GM12878 (cell line): ENCODE data around the gene CD48. TPM values are rescaled to one million over a fixed set of nuclear protein-coding genes. Genes with fewer than 3 reads are reported as not detected.

Experiments used
- ATAC-seq: fragments of 200-7000 bp; cut with Tn5 transposase; 3 replicates; pipeline ENCODE4 v1.9.1; 2020; ENCODE audit warnings: mild to moderate bottlenecking, moderate library complexity
- BruUV-seq: library from RNA; stranded (reverse); fragments of 400-500 nt; replicated peaks from 2 replicates; lab custom pipeline; 2021; lab: Mats Ljungman, UMichigan
- CTCF ChIA-PET: fragments of 300-600 bp; sonication (Branson Sonifier 250); formaldehyde crosslinking; extraction: SDS; loops from one replicate; lab custom pipeline; 2021; ENCODE audit warnings: inconsistent platforms; lab: Yijun Ruan, JAX
- POLR2A ChIA-PET: fragments of 350-600 bp; formaldehyde crosslinking; extraction: SDS; loops from one replicate; lab custom pipeline; 2021; ENCODE audit warnings: inconsistent platforms; lab: Charles Lee
- RAD21 ChIA-PET: fragments of 300-600 bp; sonication (Branson Sonifier 250); formaldehyde crosslinking; loops from one replicate; lab custom pipeline; 2023; ENCODE audit warnings: antibody characterized with exemption; ENCODE audit not compliant: unreplicated experiment; lab: Charles Lee
- SMC1A ChIA-PET: fragments of 300-600 bp; sonication (Branson Sonifier 250); formaldehyde crosslinking; loops from one replicate; lab custom pipeline; 2023; ENCODE audit not compliant: unreplicated experiment, uncharacterized antibody; lab: Charles Lee
- DNase-seq: peaks from one replicate; pipeline ENCODE4 v3.0.0-alpha.2; 2011; ENCODE audit warnings: low read depth, low spot score
- FAIRE-seq: peaks from 3 replicates; lab custom pipeline; 2011; peaks lifted over from hg19 to GRCh38; lab: Jason Lieb, UNC
- H2AFZ ChIP-seq: 2 replicates; pipeline ENCODE4 v1.6.0; 2011; ENCODE audit warnings: low read depth, low read length, control low read depth; ENCODE audit not compliant: control insufficient read depth
- H3K27ac ChIP-seq: 2 replicates; pipeline ENCODE4 v1.5.1; 2011; ENCODE audit warnings: control low read depth; ENCODE audit not compliant: control insufficient read depth, insufficient read depth
- H3K27me3 ChIP-seq, 2 experiments: replicated peaks in 1 of 2; 2 replicates each; pipeline versions ENCODE4 v1.6.0 to v1.6.1; 2011; ENCODE audit warnings: low read length in 1 of 2; ENCODE audit not compliant: control insufficient read depth in 2 of 2, insufficient read depth in 2 of 2
- H3K36me3 ChIP-seq, 2 experiments: 2 replicates each; pipeline ENCODE4 v1.5.1; 2011; ENCODE audit warnings: low read length in 1 of 2; ENCODE audit not compliant: control insufficient read depth in 2 of 2, insufficient read depth in 2 of 2
- H3K4me1 ChIP-seq: 2 replicates; pipeline ENCODE4 v1.6.1; 2011; ENCODE audit warnings: mild to moderate bottlenecking, low read length, moderate library complexity, mixed read lengths; ENCODE audit not compliant: control insufficient read depth, insufficient read depth
- H3K4me2 ChIP-seq: 2 replicates; pipeline ENCODE4 v1.6.0; 2011; ENCODE audit warnings: control low read depth; ENCODE audit not compliant: control insufficient read depth, insufficient read depth
- H3K4me3 ChIP-seq: fragments of 200-600 bp; sonication (generic); 2 replicates; pipeline ENCODE4 v1.5.1; 2016
- H3K79me2 ChIP-seq: 2 replicates; pipeline ENCODE4 v1.6.0; 2011; ENCODE audit warnings: low read length; ENCODE audit not compliant: control insufficient read depth, insufficient read depth
- H3K9ac ChIP-seq: 2 replicates; pipeline ENCODE4 v1.8.0; 2011; ENCODE audit warnings: low read length, control low read depth, mixed read lengths; ENCODE audit not compliant: control insufficient read depth, insufficient read depth
- H3K9me3 ChIP-seq: replicated peaks from 3 replicates; pipeline ENCODE4 v1.5.1; 2011; ENCODE audit warnings: mild to moderate bottlenecking, low read length; ENCODE audit not compliant: control insufficient read depth, insufficient read depth
- H4K20me1 ChIP-seq: 2 replicates; pipeline ENCODE4 v1.6.0; 2011; ENCODE audit not compliant: control insufficient read depth, insufficient read depth
- BACH1 ChIP-seq: fragments of 450-650 bp; IDR thresholded peaks from 2 replicates; pipeline ENCODE4 v1.6.1; 2017; ENCODE audit warnings: mild to moderate bottlenecking, borderline replicate concordance
- BHLHE40 ChIP-seq, 2 experiments: fragments of 450-650 bp in 1 of 2; IDR thresholded peaks; 2 replicates each; pipeline ENCODE4 v1.6.1; 2011 to 2017; ENCODE audit warnings: low read depth in 2 of 2, borderline replicate concordance in 1 of 2, improper control_type of control experiment in 1 of 2, low read length in 1 of 2, mild to moderate bottlenecking in 1 of 2
- BMI1 ChIP-seq: fragments of 450-650 bp; IDR thresholded peaks from 2 replicates; pipeline ENCODE4 v1.6.1; 2016; ENCODE audit warnings: mild to moderate bottlenecking, moderate library complexity, borderline replicate concordance
- CBX5 ChIP-seq: sonication (generic); IDR thresholded peaks from 2 replicates; pipeline ENCODE4 v1.6.1; 2016; ENCODE audit warnings: low read depth, moderate library complexity, mild to moderate bottlenecking, inconsistent platforms
- CHD1 ChIP-seq: IDR thresholded peaks from 2 replicates; pipeline ENCODE4 v1.6.1; 2012; ENCODE audit warnings: low read depth, low read length, improper control_type of control experiment
- EGR1 ChIP-seq, 2 experiments: IDR thresholded peaks; 1 replicate in 1 of 2; 2 replicates in 1 of 2; pipeline ENCODE4 v1.6.1; 2011 to 2012; ENCODE audit warnings: low read depth in 2 of 2, low read length in 2 of 2, borderline replicate concordance in 1 of 2, mild to moderate bottlenecking in 1 of 2, moderate library complexity in 1 of 2
- EP300 ChIP-seq, 2 experiments: fragments of 150-350 bp in 1 of 2; IDR thresholded peaks; 2 replicates each; pipeline ENCODE4 v1.6.1; 2011 to 2012; ENCODE audit warnings: low read depth in 2 of 2, low read length in 2 of 2, borderline replicate concordance in 1 of 2, improper control_type of control experiment in 1 of 2, inconsistent platforms in 1 of 2; ENCODE audit not compliant: control insufficient read depth in 1 of 2
- IRF4 ChIP-seq: IDR thresholded peaks from 2 replicates; pipeline ENCODE4 v1.6.1; 2011; ENCODE audit warnings: low read depth, low read length
- JUNB ChIP-seq: IDR thresholded peaks from 2 replicates; pipeline ENCODE4 v1.6.1; 2016; ENCODE audit warnings: antibody characterized with exemption, mild to moderate bottlenecking
- LARP7 ChIP-seq: fragments of 450-650 bp; IDR thresholded peaks from 2 replicates; pipeline ENCODE4 v1.6.1; 2017; ENCODE audit warnings: mild to moderate bottlenecking
- MYB ChIP-seq: fragments of 150-350 bp; IDR thresholded peaks from 2 replicates; pipeline ENCODE4 v1.6.1; 2014; ENCODE audit warnings: mild to moderate bottlenecking, low read depth, low read length, borderline replicate concordance
- NFYB ChIP-seq: IDR thresholded peaks from 2 replicates; pipeline ENCODE4 v1.6.1; 2011; ENCODE audit warnings: low read depth, mild to moderate bottlenecking, low read length, improper control_type of control experiment, moderate library complexity; ENCODE audit not compliant: insufficient read depth
- NR2C1 ChIP-seq: fragments of 450-650 bp; IDR thresholded peaks from 2 replicates; pipeline ENCODE4 v1.6.1; 2017; ENCODE audit warnings: antibody characterized with exemption, mild to moderate bottlenecking, moderate library complexity
- PML ChIP-seq: IDR thresholded peaks from 2 replicates; pipeline ENCODE4 v1.6.1; 2012; ENCODE audit warnings: low read length, inconsistent platforms
- RFX5 ChIP-seq: IDR thresholded peaks from 2 replicates; pipeline ENCODE4 v1.6.1; 2011; ENCODE audit warnings: low read depth, low read length, improper control_type of control experiment
- ZNF217 ChIP-seq: fragments of 450-650 bp; IDR thresholded peaks from 2 replicates; pipeline ENCODE4 v1.6.1; 2017; ENCODE audit warnings: antibody characterized with exemption, mild to moderate bottlenecking
- WGBS: methylation state at CpG from one replicate; pipeline ENCODE4 v1.1.6; 2016; ENCODE audit warnings: low lambda C conversion rate; ENCODE audit not compliant: insufficient replicate concordance, insufficient coverage; ENCODE audit errors: missing lambda C conversion rate; 5-methylcytosine and 5-hydroxymethylcytosine counted together
- in situ Hi-C: fragments of 300-500 bp; cut with MboI; formaldehyde crosslinking; loops from 9 replicates; pipeline ENCODE4 v1.14.3; 2018; ENCODE audit warnings: mixed read lengths
- intact Hi-C: fragments of 100-400 bp; cut with micrococcal nuclease; formaldehyde crosslinking; loops from one replicate; pipeline ENCODE4 v1.14.2; 2022; ENCODE audit not compliant: unreplicated experiment
- polyA plus RNA-seq, 11 experiments: library from polyadenylated mRNA; depleted of rRNA in 4 of 11; unstranded in 6 of 11; stranded (reverse) in 5 of 11; fragments of >200 nt; fragmentation: Nextera tagmentation in 4 of 11; fragmentation: Illumina TruSeq in 1 of 11; extraction: Ambion mirVana in 4 of 11; extraction: Trizol in 1 of 11; gene quantifications; 1 replicate in 1 of 11; 2 replicates in 10 of 11; pipeline versions ENCODE4 v1.2.1 to v1.2.3, GENCODE V29; 2011 to 2016; ENCODE audit warnings: inconsistent platforms in 2 of 11, missing spikeins in 2 of 11, low read depth in 1 of 11
- total RNA-seq, 4 experiments: library from RNA; depleted of rRNA in 3 of 4; stranded (reverse); fragments of >200 nt in 3 of 4; fragmentation: Illumina TruSeq in 1 of 4; extraction: Trizol in 1 of 4; gene quantifications; 2 replicates each; pipeline versions ENCODE4 v1.2.1 to v1.2.3, GENCODE V29; 2013 to 2021
- TF ChIP-seq, protein P1 (sequence below): fragments of 450-650 bp; IDR thresholded peaks from 2 replicates; pipeline ENCODE4 v1.6.1; 2016; ENCODE audit warnings: mild to moderate bottlenecking
- TF ChIP-seq, protein P2 (sequence below): IDR thresholded peaks from 2 replicates; pipeline ENCODE4 v1.6.1; 2011; ENCODE audit warnings: borderline replicate concordance, low read depth, mild to moderate bottlenecking, moderate library complexity, mixed read lengths, low read length; ENCODE audit not compliant: insufficient read depth; ENCODE audit errors: extremely low read length
- TF ChIP-seq, protein P3 (sequence below): fragments of 450-650 bp; IDR thresholded peaks from 2 replicates; pipeline ENCODE4 v1.6.1; 2017; ENCODE audit warnings: mild to moderate bottlenecking, moderate library complexity

CD48 gene
- total and polyA plus RNA-seq, 10 of the 15 experiments (the other 5 are each of a cell fraction or from before 2014, with no cell fraction given), result 302 to 1,315 (median 430) TPM

DNA sequence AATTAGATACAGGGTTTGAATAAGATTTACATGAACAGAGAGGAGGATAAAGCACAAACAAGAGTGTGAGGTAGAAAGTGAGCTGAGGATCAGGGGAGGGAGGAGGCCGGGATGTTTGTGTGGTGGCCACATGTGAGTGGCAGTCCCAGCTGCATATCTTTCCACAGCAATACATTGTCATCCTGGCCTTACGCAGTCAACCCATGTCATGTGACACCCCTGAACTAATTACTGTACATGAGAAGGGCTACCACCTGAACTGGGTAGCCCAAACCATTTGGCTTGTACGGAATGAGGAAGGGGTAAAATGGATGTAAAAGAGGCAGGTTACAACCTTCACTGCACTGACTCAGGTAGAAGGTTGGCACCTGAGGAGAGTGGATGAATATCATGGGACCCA is 31.6 kb upstream of the CD48 start:
- WGBS, result 84% methylated on average over 3 of the region's 3 CpGs
- Histone ChIP-seq H3K4me2 (peak overlapping the region; percentile 95), H3K27ac (peak overlapping the region; percentile 78), H3K4me3 (peak overlapping the region; percentile 99), H4K20me1 (no peaks in the 10 kb centered on the region), H3K4me1 (peaks cover 44% of the 10 kb centered on the region), H3K27me3 (no peaks in the 10 kb centered on the region), H3K9me3 (no peaks in the 10 kb centered on the region), H3K36me3 (peaks cover 3 to 6% of the 10 kb centered on the region in 2 experiments), H2AFZ (no peak overlapping the region), H3K9ac (peak overlapping the region; percentile 63), H3K79me2 (peaks cover 97% of the 10 kb centered on the region)
- ChIA-PET CTCF (interaction anchor here (0.7 to 13.0 kb wide), 9 partner anchors 10 to 167 kb away, joined by 3 to 234 read pairs (median 13); partner anchors contain the start of genes CD48 and LY9), RAD21 (interaction anchor here (1.1 to 8.3 kb wide), 15 partner anchors 11 to 195 kb away, joined by 3 to 151 read pairs (median 15); partner anchors contain the start of genes CD48 and SLAMF1), SMC1A (interaction anchor here (0.6 to 15.1 kb wide), 13 partner anchors 10 to 208 kb away, joined by 3 to 447 read pairs (median 13); partner anchors contain the start of gene CD48), POLR2A (interaction anchor here (1.3 to 8.3 kb wide), 10 partner anchors 9 to 97 kb away, joined by 3 to 65 read pairs (median 20); partner anchors contain the start of genes CD48 and SLAMF1)
- intact Hi-C loops, result no loop called here
- in situ Hi-C loops, result no loop called here
- DNase-seq (no peak), ATAC-seq (peak; percentile 52), FAIRE-seq (no peak)
- no TSS peak for BruUV-seq
- TF ChIP-seq LARP7 (0 out of 2 replicates have a peak, but pooled peaks have one; percentile 10), NFYB (peak; percentile 57), CBX5 (no peak), CHD1 (no peak), RFX5 (no peak), JUNB (no peak), BMI1 (no peak), IRF4 (no peak), EGR1 (IDR thresholded peaks at IDR 0.05; ENCODE audit: borderline replicate concordance in 1 of 2, low read depth in 2 of 2, low read length in 2 of 2) (no peak), MYB (no peak), BACH1 (peak; percentile 77; the same call in 1 of the 2 replicates), NR2C1 (no peak), PML (no peak), BHLHE40 (IDR thresholded peaks at IDR 0.05; ENCODE audit: borderline replicate concordance in 1 of 2, low read depth in 2 of 2, low read length in 1 of 2) (peak; percentile 43 to 61; a peak in 3 of 4 replicates), EP300 (IDR thresholded peaks at IDR 0.05; ENCODE audit: borderline replicate concordance in 1 of 2, control insufficient read depth in 1 of 2, low read depth in 2 of 2, low read length in 2 of 2) (peak in 1 of 2 experiments; percentile 53; a peak in 1 of 4 replicates), ZNF217 (no peak)
- TF ChIP-seq, protein P1, sequence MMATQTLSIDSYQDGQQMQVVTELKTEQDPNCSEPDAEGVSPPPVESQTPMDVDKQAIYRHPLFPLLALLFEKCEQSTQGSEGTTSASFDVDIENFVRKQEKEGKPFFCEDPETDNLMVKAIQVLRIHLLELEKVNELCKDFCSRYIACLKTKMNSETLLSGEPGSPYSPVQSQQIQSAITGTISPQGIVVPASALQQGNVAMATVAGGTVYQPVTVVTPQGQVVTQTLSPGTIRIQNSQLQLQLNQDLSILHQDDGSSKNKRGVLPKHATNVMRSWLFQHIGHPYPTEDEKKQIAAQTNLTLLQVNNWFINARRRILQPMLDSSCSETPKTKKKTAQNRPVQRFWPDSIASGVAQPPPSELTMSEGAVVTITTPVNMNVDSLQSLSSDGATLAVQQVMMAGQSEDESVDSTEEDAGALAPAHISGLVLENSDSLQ, result peak; percentile 96
- TF ChIP-seq, protein P2, sequence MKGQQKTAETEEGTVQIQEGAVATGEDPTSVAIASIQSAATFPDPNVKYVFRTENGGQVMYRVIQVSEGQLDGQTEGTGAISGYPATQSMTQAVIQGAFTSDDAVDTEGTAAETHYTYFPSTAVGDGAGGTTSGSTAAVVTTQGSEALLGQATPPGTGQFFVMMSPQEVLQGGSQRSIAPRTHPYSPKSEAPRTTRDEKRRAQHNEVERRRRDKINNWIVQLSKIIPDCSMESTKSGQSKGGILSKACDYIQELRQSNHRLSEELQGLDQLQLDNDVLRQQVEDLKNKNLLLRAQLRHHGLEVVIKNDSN, result peak; percentile 44
- TF ChIP-seq, protein P3, sequence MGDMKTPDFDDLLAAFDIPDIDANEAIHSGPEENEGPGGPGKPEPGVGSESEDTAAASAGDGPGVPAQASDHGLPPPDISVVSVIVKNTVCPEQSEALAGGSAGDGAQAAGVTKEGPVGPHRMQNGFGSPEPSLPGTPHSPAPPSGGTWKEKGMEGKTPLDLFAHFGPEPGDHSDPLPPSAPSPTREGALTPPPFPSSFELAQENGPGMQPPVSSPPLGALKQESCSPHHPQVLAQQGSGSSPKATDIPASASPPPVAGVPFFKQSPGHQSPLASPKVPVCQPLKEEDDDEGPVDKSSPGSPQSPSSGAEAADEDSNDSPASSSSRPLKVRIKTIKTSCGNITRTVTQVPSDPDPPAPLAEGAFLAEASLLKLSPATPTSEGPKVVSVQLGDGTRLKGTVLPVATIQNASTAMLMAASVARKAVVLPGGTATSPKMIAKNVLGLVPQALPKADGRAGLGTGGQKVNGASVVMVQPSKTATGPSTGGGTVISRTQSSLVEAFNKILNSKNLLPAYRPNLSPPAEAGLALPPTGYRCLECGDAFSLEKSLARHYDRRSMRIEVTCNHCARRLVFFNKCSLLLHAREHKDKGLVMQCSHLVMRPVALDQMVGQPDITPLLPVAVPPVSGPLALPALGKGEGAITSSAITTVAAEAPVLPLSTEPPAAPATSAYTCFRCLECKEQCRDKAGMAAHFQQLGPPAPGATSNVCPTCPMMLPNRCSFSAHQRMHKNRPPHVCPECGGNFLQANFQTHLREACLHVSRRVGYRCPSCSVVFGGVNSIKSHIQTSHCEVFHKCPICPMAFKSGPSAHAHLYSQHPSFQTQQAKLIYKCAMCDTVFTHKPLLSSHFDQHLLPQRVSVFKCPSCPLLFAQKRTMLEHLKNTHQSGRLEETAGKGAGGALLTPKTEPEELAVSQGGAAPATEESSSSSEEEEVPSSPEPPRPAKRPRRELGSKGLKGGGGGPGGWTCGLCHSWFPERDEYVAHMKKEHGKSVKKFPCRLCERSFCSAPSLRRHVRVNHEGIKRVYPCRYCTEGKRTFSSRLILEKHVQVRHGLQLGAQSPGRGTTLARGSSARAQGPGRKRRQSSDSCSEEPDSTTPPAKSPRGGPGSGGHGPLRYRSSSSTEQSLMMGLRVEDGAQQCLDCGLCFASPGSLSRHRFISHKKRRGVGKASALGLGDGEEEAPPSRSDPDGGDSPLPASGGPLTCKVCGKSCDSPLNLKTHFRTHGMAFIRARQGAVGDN, result peak; percentile 95
